GM12891 (cell line): ENCODE measurements around the gene ERI2. TPM values are rescaled to one million over a fixed set of nuclear protein-coding genes. Genes with fewer than 3 reads are reported as not detected.

ENCODE experiments used
- DNase-seq: peaks from one replicate; pipeline ENCODE4 v3.0.0; 2011; ENCODE audit warnings: low spot score; ENCODE audit not compliant: insufficient read length
- FAIRE-seq: peaks from 2 replicates; lab custom pipeline; 2011; peaks lifted over from hg19 to GRCh38; lab: Jason Lieb, UNC
- PAX5 ChIP-seq: IDR thresholded peaks from 2 replicates; pipeline ENCODE4 v1.6.1; 2011; ENCODE audit warnings: low read length, moderate library complexity, mild to moderate bottlenecking; ENCODE audit not compliant: insufficient read depth, severe bottlenecking
- POLR2A ChIP-seq: IDR thresholded peaks from 2 replicates; pipeline ENCODE4 v1.6.1; 2011; ENCODE audit warnings: low read depth, low read length, control low read depth
- POLR2AphosphoS5 ChIP-seq: IDR thresholded peaks from 2 replicates; pipeline ENCODE4 v1.6.1; 2011; ENCODE audit warnings: low read depth, low read length, control low read depth
- POU2F2 ChIP-seq: IDR thresholded peaks from 2 replicates; pipeline ENCODE4 v1.6.1; 2011; ENCODE audit warnings: low read depth, mild to moderate bottlenecking, control low read depth, low read length, moderate library complexity
- SPI1 ChIP-seq: IDR thresholded peaks from 2 replicates; pipeline ENCODE4 v1.6.1; 2011; ENCODE audit warnings: low read depth, low read length, control low read depth
- TAF1 ChIP-seq: IDR thresholded peaks from 2 replicates; pipeline ENCODE4 v1.6.1; 2011; ENCODE audit warnings: low read depth, low read length, control low read depth
- polyA plus RNA-seq: library from polyadenylated mRNA; unstranded; fragments of >200 nt; gene quantifications from one replicate; pipeline ENCODE4 v1.2.1, GENCODE V29; 2012; ENCODE audit warnings: low read depth, missing spikeins, inconsistent platforms; ENCODE audit not compliant: missing spikeins

ERI2 gene, protein sequence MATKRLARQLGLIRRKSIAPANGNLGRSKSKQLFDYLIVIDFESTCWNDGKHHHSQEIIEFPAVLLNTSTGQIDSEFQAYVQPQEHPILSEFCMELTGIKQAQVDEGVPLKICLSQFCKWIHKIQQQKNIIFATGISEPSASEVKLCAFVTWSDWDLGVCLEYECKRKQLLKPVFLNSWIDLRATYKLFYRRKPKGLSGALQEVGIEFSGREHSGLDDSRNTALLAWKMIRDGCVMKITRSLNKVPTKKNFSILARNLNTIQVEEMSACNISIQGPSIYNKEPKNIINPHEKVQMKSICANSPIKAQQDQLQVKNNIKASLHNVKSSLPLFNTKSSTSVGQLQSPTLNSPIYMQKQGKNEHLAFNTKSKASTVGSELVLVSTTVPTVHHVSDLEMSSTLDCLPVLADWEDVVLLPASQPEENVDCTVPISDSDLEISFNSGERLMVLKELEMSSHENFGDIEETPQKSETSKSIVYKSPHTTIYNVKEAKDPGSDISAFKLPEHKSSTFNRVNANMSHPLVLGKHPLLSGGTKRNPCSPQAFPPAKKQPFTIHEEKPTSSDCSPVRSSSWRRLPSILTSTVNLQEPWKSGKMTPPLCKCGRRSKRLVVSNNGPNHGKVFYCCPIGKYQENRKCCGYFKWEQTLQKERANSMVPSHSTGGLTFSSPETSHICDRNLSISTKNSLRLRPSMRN
- 9.5 TPM for polyA plus RNA-seq

DNA sequence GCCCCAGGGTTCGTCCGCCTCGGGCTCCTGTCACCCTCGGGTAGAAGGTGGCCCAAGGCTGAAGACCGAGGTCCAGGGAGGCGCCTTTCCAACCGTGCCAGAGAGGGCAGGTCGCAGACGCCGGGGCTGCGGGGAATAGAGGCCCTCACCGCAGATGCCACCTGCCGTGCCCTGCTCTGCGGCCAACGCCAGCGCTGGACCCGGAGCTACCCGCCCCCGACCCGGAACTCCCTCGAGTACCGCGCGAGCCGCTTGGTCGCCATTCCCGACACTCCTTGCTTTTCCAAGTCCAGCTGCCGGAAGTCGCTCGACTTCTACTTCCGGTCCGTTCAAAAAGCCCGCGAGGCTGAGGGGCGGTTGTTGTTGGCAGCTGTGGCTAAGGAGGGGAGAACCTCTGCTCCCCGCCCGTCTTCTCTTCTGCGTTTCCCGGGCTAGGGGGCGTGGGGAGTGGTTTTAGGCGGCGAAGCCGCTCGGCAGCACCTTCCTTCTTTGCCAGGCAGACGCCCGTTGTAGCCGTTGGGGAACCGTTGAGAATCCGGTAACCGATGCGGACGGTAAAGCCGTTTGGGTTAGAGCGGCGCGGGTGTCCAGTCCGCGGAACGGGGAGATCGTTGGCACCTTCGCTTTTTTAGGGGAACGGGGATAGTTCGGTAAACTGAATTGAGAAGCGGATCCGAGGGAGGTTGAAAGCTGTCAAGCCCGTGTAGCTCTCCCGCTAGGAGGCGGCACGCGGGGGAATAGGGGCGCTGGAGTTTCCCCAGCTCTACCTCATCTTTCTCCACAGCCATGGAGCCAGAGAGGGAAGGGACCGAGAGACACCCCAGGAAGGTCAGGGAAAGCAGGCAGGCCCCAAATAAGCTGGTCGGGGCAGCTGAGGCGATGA, at the start of gene ERI2, which contains the start of gene REXO5:
TSS of gene ERI2 (minus strand) at position 305 of the 883 bp plus-strand sequence. CDS start at position 263, 42 bp downstream.
TSS of gene REXO5 (plus strand) at position 360 of the 883 bp plus-strand sequence. CDS start at position 787, 427 bp downstream.
- DNase-seq = peak; percentile 80
- peak; percentile 85 for FAIRE-seq
- TF ChIP-seq POLR2A (peak; percentile 62), SPI1 (no peak), TAF1 (peak; percentile 74; the same call in 1 of the 2 replicates), POU2F2 (no peak), POLR2AphosphoS5 (peak; percentile 63; the same call in 1 of the 2 replicates), PAX5 (no peak)

DNA sequence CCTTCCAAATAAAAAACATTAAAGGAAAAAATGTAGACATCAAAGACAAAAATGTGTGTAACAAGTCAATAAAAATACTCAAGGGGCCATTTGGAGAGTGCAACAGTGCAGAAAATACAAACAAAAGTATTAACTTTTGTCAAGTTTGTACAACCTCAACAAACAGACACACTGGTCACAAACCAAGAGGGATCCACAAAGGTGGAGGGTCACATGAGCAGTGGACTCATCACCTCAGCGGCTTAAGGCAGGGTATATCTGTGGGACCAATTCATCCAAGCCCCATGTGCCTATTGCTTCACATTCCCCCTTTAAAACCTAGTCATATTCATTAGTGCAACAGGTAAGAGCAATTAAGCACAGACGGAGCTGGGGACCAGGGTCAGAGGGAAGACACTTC, 48.7 kb upstream of the ERI2 start:
- TF ChIP-seq PAX5 (no peak), POLR2A (no peak), POU2F2 (no peak), TAF1 (no peak), POLR2AphosphoS5 (no peak), SPI1 (no peak)
- FAIRE-seq (no peak), DNase-seq (no peak)

DNA sequence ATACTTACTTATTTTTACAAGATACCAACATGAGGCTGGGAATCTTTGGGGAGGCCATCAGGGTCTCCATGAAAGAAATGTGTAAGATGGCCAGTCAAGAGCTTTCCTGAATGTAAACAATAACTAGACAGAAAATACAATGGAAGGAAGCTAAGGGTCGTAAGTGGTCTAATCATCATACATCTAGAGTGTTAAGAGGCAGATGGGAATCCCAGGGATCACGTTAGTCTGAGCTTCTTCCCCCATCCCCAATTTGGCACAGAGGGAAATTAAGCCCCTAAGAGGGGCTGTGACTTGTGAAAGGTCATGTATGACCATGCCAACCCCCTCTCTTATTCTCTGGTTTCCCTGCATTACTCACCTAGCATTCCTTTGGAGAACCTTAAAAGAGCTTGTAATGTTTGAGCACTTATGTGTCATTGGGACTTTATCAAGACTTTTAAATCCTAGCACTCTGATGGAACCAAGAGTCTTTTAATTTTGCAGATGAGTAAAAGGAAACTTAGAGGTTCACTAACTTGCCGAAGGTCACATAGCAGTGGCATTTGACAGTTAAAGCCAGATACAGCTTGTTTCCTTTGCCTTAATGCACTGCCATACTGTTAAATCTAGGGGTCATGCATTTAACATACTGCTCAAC, 47.8 kb upstream of the ERI2 start:
- DNase-seq (no peak), FAIRE-seq (no peak)
- no peak for TF ChIP-seq PAX5
- no peak for TF ChIP-seq SPI1
- TF ChIP-seq TAF1 = no peak
- TF ChIP-seq POLR2A = no peak
- TF ChIP-seq POU2F2 = no peak
- no peak for TF ChIP-seq POLR2AphosphoS5

DNA sequence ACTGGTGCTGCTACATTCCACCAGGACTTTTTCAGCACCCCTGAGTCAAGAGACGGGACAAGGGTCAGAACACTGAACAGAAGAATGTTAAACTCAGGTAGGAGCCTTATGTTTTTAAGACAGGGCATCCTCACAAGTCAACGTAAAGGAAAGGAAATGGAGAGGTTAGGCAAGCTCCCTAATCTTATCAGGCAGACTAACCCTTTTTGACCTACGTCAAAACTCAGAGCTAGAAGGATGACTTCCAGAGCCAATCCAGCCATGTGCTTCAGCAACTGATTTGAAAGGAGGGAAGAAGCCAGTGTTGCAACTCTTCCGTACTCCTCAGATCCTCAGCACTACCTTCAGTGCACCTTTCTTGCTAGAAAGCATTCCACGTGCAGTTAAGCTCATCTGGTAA, 46.9 kb upstream of the ERI2 start:
- no peak for TF ChIP-seq POU2F2
- TF ChIP-seq SPI1 = no peak
- no peak for TF ChIP-seq PAX5
- no peak for TF ChIP-seq POLR2A
- TF ChIP-seq POLR2AphosphoS5 = no peak
- TF ChIP-seq TAF1 = no peak
- no peak for DNase-seq
- FAIRE-seq = no peak

DNA sequence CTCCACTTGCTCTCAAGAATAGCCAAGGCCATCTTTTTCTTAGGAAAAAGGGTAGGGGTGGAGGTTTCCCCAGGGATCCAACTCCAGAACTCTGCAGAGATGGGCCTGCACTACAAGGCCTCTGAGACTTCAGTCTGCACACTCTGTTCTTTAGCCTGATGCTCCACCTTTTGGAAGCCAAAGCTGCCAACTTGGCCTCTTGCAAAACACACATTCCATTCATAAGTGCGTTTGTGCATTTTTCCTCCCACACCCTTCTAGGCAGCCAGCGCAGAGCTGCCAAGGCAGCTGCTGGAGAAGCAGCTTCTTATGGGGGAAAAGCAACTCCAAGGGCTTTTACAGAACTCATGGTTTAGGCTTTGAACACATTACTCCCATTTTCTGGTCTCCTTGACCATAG, 45.3 kb upstream of the ERI2 start:
- TF ChIP-seq PAX5 = no peak
- no peak for TF ChIP-seq POLR2A
- TF ChIP-seq TAF1 = no peak
- no peak for TF ChIP-seq SPI1
- no peak for TF ChIP-seq POLR2AphosphoS5
- no peak for TF ChIP-seq POU2F2
- FAIRE-seq (no peak), DNase-seq (no peak)

DNA sequence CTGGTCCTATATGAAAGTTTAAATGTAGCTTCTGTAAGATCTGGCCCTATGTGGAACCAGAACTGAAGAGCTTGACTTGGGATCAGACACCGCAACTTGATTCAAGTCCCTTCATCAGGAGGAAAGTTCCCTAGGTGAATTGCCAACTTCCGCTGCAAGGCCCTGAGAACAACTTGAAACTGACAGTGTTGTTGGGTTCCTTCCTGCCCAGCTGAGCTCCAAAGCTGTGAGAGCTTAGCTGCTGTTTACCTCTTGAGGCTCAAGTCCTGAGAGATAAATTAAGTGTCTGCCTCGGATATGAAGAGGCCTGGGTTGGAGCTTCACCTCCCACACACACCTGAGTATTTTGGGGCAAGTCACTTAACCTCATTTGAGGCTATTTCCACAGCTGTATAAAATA, 44.7 kb upstream of the ERI2 start:
- FAIRE-seq = no peak
- no peak for DNase-seq
- TF ChIP-seq SPI1 (no peak), TAF1 (no peak), POLR2AphosphoS5 (no peak), POLR2A (no peak), POU2F2 (no peak), PAX5 (no peak)

DNA sequence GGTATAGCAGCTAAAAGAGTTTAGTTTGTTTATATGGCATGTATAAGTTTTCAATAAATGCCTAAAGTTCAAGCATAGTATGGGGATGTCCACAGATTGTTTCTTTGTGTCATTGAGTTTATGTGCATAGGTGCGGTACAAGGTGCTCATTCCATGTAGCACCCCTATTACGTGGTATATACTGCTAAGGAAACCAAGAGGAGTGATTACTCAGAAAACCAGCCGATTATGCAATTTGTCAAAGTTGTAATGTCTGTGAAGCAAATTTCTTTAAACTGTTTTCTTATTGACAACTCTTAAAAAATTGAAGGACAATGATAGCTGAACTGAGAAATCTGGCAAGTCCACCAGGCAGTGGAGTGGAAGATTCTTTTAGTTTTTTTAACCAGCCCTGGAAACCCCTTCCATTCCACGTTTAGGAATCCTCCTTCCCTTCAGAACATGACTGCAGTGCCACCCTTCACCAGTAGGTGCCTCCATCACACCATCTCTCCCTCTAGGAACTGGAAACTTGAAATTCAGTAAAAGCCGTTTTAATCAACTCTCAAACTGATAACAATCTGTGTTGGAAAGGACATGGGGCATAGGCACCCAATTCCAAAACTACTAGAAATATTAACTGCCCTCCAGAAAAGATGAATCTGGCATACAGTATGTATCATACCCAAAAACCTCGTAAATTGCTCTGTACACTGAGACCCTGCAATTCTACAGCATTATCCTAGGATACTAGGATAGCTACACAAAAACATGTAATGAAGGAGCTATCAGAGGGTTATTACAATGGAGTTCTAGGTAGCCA, 43.5 kb upstream of the ERI2 start:
- no peak for DNase-seq
- TF ChIP-seq POLR2AphosphoS5 (no peak), POLR2A (no peak), POU2F2 (no peak), SPI1 (no peak), TAF1 (no peak)
- peak; percentile 87 for FAIRE-seq
